Kasumi-1 (cell line): ENCODE results near the gene SELENOO.
A peak's percentile ranks its signal among the peaks of the same experiment; 100 is the strongest.

Experiments used
- DNase-seq, 2 experiments: peaks; one replicate each; lab custom pipeline; 2025; lab: John Stamatoyannopoulos, UW

The SELENOO gene

DNA sequence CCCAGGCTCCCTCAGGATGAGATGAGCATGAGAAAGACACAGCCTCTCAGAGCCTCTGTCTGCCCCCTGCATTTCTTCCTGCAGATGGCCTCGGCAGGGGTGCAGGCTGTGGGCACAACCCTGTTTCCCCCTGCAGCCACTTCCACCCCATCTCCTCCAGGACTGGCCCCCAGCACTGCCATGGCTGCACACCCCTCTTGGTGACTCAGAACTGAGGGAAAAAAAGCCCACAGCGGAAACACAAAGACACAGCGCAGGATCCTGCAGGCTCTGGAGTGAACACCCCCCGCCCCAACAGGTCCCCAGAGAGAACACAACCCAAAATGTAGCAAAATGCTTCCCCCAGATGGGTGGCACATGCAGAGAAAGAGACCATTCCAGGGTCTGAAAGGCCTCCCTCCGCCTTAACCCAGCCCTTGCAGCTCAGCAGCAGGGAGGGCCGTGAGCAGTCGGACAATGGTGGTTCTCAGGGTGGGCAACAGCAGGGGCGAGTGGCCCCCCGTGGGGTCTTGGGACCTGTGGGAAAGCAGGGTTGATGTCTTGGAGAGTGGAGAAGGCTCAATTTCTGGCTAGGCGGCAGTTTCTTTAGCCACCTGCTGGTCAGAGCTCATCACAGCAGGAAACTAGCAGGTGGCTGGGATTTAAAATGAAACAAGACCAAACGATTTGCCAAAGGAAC is 36.1 kb downstream of the SELENOO start:
- peak; percentile 42 to 50 for DNase-seq

- no peak for DNase-seq
These were observed 37.9 kb downstream of the SELENOO start for GRCh38 chr22:50238755-50239154.

GRCh38 chr22:50242406-50242949 is 41.7 kb downstream of the SELENOO start:
- DNase-seq = peak in 1 of 2 experiments; percentile 3

GRCh38 chr22:50243685-50244419 is 43.0 kb downstream of the SELENOO start:
- DNase-seq = peak; percentile 15 to 30

GRCh38 chr22:50244420-50245213 is 43.8 kb downstream of the SELENOO start, which contains the start of gene TUBGCP6:
TSS of gene TUBGCP6 (minus strand) at chr22:50245023. CDS start at chr22:50244459, 564 bp downstream.
- peak; percentile 85 to 86 for DNase-seq

DNA sequence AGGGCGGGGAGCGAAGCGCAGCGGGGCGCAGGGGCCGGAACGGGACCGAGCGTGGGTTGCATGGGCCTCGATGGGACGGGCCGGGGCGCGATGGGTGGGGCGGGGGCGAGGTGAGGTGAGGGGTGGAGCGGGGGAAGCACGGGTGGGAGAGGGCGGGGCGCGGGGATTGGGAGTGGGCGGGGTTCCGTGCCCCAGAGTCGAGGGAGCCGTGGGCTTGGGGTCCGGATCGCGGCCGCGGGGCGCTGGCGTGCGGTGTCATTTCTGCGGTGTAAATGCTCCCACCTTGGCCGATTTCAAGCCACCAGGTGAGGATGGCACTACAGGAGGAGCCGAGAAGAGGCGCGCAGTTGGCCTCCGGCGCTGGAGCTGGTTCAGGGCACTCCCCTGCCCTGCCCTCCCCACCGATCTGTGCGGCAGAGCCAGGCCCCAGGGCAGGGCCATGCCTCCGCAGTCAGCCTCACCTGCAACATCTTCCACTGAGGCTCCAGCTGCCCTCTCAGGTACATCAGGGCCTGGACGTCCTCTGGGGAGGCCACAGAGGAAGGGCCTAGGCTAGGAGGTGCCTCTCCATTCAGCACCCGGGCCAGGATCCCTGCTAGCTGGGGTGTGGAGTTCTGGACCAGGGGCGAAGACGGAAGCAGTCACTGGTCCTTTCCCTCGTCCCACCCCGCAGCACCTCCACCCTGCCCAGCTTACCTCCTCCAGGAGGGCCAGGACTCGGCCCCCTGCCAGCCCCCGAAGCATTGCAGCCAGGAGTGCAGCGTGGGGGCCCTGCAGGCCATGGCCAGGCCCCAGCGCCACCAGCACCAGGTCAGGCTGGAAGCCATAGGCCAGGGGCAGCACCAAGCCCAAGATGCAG is 44.6 kb downstream of the SELENOO start:
- no peak for DNase-seq

GRCh38 chr22:50246242-50247175 is 45.7 kb downstream of the SELENOO start:
- DNase-seq = peak in 1 of 2 experiments; percentile 3

GRCh38 chr22:50247748-50248147 is 46.9 kb downstream of the SELENOO start:
- no peak for DNase-seq

DNA sequence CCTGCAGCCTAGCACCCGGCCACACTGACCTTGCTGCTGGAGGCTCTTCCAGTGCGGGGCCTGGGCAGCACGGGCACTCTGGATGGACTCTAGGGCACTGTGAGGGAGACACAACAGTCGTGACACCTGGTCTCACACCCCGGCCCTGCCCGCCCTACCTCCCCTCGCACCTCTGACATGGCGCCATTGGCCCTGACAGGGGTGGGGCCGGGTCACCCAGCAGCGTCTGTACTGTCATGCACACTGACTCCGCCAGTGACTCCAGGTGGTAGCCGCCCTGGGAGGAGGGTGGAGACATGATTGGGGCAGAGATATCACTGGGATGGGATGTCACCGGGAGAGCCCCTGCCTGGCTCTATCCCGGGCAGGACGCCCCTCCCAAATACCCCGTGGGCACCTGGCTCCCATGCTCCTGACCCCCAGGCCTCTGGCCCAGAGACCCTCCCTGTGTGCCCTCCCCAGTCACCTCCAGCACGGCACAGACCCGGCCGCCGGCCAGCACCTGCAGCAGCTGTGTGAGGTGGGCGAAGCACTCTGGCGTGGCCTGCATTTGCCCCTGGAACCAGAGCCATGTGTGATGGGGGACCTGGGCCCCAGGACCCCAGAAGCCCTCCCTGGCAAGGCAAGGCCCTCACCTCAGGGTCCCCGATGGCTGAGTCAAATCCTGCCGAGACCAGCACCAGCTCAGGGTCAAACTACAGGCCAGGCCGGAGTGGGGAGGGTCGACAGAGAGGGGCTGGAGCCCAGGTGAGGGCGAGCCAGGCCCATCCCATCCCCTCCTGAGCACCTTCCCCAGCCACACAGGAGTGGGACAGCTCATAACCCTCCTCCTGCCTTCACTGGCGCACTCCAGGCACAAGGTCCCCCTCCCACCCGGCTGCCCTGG is 47.6 kb downstream of the SELENOO start:
- no peak for DNase-seq

- no peak for DNase-seq
These were observed 48.8 kb downstream of the SELENOO start for GRCh38 chr22:50249341-50250248.

GRCh38 chr22:50250249-50250554 is 49.4 kb downstream of the SELENOO start:
- no peak for DNase-seq

GRCh38 chr22:50250555-50251476 is 50.0 kb downstream of the SELENOO start, which contains the start of gene HDAC10:
TSS of gene HDAC10 (minus strand) at chr22:50251265. CDS start at chr22:50251032, 233 bp downstream.
- DNase-seq = peak; percentile 69 to 73

GRCh38 chr22:50251477-50252081 is 50.8 kb downstream of the SELENOO start:
- no peak for DNase-seq

GRCh38 chr22:50252082-50253045 is 51.6 kb downstream of the SELENOO start:
- DNase-seq = peak; percentile 52 to 76
